GM18505 (cell line): ENCODE measurements around the gene C10orf67.

Experiments
- ATAC-seq: cut with Tn5 transposase; IDR thresholded peaks from one replicate; pipeline ENCODE4 v1.9.1; 2021; ENCODE audit not compliant: unreplicated experiment
- POLR2A ChIP-seq: IDR thresholded peaks from 4 replicates; pipeline ENCODE4 v1.6.1; 2011; ENCODE audit warnings: borderline replicate concordance; ENCODE audit not compliant: insufficient read depth, insufficient read length; ENCODE audit errors: extremely low read depth

The C10orf67 gene

DNA sequence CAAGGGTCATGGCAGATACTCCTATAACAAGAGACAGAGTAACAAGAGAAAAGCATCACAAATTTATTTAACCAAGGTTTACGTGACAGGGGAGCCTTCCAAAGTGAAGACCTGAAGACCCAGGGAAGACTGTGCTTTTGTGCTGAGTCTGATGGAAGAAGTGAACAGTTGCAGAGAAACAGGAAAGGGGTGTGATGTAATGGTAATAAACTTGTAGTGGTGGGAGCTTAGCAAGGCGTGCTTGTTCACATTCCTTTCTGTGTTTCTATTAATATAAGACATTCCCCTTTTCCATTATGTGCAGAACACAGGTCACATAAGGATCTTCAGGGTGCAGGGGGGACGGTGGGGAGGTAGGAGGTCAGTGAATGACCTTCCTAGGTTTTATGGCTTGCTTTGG lies 25.5 kb upstream of the C10orf67 start:
- no peak for ATAC-seq
- no peak for TF ChIP-seq POLR2A

- no peak for TF ChIP-seq POLR2A
- peak; percentile 73 for ATAC-seq
These were observed 24.4 kb upstream of the C10orf67 start for GRCh38 chr10:23368816-23369640.

DNA sequence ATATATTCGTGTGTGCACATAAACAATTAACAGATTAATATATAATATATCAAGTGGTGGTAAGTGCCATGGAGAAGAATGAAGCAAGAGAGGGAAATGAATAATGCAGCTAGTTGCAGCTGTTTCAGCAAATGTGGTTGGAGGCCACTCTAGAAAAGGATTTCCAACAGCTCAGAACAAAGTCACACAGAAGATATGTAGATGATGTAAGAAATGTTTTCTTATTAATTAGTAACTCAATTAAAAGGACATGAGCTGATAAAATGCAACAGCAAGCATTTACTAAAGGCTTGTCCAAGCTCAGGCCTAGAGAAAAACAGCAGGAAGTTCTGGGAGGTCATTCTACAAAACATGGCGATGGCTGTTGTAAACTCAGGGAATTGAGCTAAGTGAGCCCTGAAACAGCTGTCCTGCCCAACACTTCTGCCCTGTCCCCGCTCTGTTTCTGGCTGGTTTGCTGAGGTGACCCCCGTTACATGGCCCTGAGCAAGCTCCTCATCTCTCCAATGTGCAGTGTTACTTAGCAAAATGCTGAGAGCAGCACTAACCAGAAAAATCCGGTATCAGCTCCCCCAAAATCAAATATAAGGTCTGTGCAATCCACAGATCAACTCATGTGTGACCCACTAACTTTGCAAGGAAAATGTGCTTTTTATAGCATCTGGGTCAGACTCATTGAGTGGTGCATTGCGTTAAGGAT lies 23.4 kb upstream of the C10orf67 start:
- ATAC-seq: no peak

GRCh38 chr10:23365417-23366030 lies 20.9 kb upstream of the C10orf67 start:
- ATAC-seq: peak; percentile 37

More for the DNA sequence above, 23.4 kb upstream of the C10orf67 start:
- no peak for TF ChIP-seq POLR2A

DNA sequence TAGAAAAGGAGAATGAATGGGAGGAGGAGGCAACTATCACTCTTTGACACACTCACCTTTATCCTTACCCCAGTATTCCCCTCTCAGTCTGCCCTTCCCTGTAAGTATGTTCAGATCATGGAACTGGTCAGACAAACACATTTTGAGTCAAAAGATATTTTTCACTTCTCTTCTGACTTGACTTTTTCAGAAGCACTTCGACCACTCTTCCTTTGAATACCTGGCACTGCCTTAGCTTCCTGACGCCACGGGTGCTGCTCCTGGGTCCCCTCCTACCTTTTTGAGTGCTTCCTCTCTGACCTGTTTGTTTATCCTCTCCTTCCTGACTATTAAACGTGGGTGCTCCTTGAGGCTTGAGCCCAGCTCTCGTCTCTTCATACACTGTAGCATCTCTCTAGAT lies 19.8 kb upstream of the C10orf67 start:
- TF ChIP-seq POLR2A: no peak
- ATAC-seq: no peak

GRCh38 chr10:23363793-23364135 lies 19.2 kb upstream of the C10orf67 start:
- TF ChIP-seq POLR2A: no peak
- no peak for ATAC-seq

DNA sequence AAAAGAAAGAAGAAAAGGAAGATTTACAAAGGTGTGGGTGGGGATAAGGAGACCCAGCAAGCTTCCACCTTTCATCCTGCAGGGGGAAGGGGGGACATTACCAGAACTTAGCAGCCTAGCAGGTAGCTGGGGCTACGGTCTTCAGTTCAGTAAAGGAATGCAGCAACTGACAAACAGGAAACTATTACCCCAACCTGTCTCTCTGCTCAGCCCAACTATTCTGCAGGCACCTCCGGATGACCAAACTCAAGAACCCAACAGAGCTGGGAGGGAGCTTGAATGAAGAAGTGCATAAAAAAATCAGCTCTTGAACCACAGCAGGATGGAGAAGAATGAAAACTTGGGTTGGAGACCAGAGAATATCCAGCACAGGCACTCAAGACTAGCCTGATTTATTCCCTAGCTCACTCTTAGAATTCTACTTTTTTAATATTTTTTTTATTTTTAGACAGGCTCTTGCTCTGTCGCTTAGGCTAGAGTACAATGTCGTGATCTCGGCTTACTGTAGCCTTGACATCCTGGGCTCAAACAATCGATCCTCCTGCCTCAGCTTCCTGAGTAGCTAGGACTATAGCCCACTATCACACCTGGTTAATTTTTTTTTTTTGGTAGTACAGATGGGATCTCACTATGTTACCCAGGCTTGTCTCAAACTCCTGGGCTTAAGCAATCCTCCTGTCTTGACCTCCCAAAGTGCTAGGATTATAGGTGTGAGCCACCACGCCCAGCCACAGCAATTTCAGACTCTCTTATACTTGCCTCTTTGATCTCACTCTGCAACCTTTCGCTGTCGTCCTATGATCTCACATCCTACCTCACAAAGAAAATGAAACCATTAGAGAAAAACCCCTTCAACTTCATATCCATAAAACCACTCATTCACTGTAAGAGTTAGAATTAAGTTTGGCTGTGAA lies 18.5 kb upstream of the C10orf67 start:
- no peak for ATAC-seq
- no peak for TF ChIP-seq POLR2A

DNA sequence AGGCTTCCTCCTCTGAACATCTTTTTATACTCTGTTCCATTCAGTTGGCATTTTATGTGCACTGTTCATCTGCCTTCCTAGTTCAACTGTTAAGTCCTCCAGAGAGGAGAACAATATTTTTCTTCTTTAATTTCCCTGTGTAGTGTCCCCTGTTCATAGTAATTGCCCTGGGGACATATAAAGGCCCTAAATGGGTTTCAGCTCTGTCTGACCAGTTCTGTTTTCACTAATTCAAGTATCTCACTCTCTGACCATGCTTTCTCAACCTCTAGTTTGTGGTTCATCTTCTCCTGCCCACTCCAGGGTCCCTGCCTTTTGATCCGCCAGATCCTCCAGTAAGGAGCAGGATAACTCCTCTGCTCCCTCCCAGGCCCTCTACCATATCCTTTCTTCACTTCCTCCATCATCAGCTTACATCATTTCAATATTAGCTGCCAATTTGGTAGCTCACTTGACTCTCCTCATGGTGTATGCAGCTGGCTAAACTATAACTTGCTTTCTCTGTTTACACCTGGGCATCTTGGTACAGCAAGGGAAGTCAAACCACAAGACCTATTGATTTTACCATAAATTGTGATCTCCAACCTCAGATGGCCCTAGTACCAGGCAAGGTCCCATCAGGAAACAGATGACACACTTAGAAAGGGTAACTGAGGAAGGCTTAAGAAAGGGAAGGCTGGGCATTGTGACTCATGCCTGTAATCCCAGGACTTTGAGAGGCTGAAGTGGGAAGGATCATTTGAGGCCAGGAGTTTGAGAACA lies 17.7 kb upstream of the C10orf67 start:
- no peak for TF ChIP-seq POLR2A
- peak; percentile 35 for ATAC-seq

- ATAC-seq: no peak
- TF ChIP-seq POLR2A: no peak
These were observed 17.1 kb upstream of the C10orf67 start for GRCh38 chr10:23361665-23362064.

- ATAC-seq: no peak
- TF ChIP-seq POLR2A: no peak
These were observed 15.2 kb upstream of the C10orf67 start for GRCh38 chr10:23359692-23360380.

GRCh38 chr10:23358357-23358756 lies 13.8 kb upstream of the C10orf67 start:
- no peak for TF ChIP-seq POLR2A
- ATAC-seq: no peak
